Adrenal gland (tissue), 5 donors: ENCODE data around the gene ZBTB18.

Experiments
- CTCF ChIP-seq, 6 experiments: fragments of 450-650 bp in 4 of 6; fragments of 200-600 bp in 2 of 6; sonication (generic) in 1 of 6; IDR thresholded peaks; 1 replicate in 5 of 6; 2 replicates in 1 of 6; pipeline versions ENCODE4 v1.5.1 to v1.8.0; 2016 to 2021; ENCODE audit warnings: antibody characterized with exemption in 6 of 6, mild to moderate bottlenecking in 2 of 6, moderate library complexity in 1 of 6
- POLR2A ChIP-seq, 2 donors: fragments of 450-650 bp; IDR thresholded peaks; one replicate each; pipeline ENCODE4 v1.6.1; 2017; ENCODE audit warnings: antibody characterized with exemption in 2 of 2, mild to moderate bottlenecking in 2 of 2, moderate library complexity in 1 of 2
- donor health status: DM: no; HTN: no; CAD: no.

- TF ChIP-seq CTCF (IDR thresholded peaks at IDR 0.05) (no peak), POLR2A (IDR thresholded peaks at IDR 0.05) (no peak)
Measured at GRCh38 chr1:244106176-244106575, 55.1 kb downstream of the ZBTB18 start.
